GM18868 (cell line): ENCODE measurements around the gene IDI1.

Source experiments
- ATAC-seq: cut with Tn5 transposase; IDR thresholded peaks from one replicate; pipeline ENCODE4 v1.9.1; 2021; ENCODE audit warnings: mild to moderate bottlenecking, moderate library complexity; ENCODE audit not compliant: unreplicated experiment

Gene IDI1

GRCh38 chr10:996031-996430, 52.9 kb downstream of the IDI1 start:
- no peak for ATAC-seq

DNA sequence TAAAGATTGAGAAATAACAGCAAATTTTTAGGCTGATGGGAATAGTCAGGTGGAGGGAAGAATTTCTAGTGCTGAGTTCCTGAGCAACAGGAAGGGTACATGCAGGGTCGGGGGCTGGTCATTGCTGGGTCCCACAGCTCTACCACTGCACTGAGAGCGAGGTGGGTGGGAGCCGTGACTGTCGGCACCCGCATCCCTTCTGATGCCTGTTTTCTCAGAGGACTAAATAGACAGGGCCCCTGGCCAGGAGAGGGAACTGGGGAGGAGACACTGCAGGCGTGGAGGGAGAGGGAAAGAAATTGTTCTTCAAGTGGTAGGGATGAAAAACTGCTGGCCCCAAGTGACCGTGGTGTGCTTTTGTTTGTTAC, 53.4 kb downstream of the IDI1 start:
- no peak for ATAC-seq

GRCh38 chr10:994836-995558, 53.9 kb downstream of the IDI1 start:
- no peak for ATAC-seq

- no peak for ATAC-seq
Observed at GRCh38 chr10:992871-993270, 56.0 kb downstream of the IDI1 start.

DNA sequence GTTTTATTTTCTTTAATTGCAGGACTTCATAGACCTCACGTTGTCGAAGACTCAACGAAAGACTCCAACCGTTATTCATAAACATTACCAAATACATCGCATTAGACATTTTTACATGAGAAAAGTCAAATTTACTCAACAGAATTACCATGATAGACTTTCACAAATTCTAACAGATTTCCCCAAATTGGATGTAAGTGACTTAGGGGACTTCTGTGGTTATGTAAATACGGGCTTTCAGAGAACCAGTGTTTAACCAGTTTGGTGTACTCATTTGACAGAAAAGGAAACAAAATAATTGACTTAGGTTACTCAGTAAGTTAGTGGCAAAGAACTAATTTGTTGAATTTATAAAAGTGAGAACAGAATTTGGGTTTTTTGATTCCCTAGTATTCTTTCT, 56.5 kb downstream of the IDI1 start:
- ATAC-seq, result no peak

DNA sequence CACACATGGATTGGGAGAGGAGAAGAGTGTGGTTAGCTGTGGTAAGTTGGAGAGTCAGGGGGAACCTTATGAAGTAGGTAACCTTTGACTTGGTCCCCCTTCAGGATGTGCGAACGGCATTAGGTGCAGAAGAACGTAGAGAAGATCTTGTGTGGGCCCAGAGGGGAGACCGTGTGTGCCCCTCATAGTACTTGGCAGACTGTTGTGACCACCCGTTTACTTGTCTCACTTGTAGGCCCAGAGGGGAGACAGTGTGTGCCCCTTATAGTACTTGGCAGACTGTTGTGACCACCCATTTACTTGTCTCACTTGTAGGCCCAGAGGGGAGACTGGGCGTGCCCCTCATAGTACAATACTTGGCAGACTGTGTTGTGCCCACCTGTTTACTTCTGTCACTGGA, 58.1 kb downstream of the IDI1 start:
- no peak for ATAC-seq
